Posterior cingulate gyrus (tissue), 11 donors: ENCODE measurements around the gene STK38L.

Source experiments
- DNase-seq, 10 donors: peaks; one replicate each; pipeline versions ENCODE4 v3.0.0 to v3.0.0-alpha.2; 2020 to 2021; ENCODE audit warnings: mixed read lengths in 3 of 10
- intact Hi-C: fragments of 100-400 bp; cut with DNase I; formaldehyde crosslinking; loops from one replicate; pipeline ENCODE4 v1.15.1; 2023

The STK38L gene

DNA sequence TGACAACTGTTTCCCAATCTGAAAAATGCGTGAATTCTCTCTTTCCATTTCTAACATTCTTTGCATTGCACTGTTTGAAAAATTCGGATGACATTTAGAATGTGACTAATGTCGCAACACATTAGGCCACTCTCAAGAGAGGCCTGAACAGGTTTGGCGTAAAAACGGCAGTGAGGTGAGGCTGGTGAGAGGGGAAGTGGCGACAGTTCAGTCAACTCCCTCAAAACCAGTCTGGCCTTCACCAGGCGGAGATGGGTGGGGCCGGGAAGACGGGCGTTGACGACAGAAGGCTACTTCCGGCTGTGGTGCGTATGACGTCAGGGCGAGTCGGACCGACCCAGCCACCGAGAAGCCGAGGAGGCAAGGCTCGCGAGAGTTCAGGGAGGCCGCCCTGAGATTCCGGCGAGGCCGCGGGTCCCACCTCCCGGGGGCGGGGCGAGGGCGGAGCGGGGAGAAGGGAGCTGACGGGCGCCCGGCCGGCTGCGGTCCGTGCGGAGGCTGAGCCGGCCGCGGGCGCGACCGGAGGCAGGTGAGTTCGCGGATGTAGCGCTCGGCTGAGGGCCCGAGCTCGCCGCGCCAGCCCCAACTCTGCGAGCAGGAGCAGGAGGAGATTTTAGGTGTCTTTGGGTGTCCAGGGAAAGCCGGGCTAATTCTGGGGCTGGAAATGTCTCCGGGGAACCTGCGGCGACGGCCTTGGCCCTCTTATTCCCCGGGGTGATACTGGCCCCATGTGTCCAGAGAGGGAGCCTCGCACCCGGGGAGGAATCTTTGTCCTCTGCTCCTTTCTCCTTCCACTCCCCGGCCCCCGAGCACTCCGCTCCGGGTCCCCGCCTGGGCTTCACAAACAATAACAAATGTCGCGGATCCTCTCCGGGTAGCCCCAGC, at the start of gene STK38L:
Gene STK38L, plus strand, starts transcription at position 483 of the 885 bp plus-strand sequence. CDS start 53,435 bp downstream, outside the sequence.
- peak; percentile 79 to 99 (median 94) for DNase-seq
- intact Hi-C loops = no loop called here

GRCh38 chr12:27194644-27195043, 49.4 kb upstream of the STK38L start:
- intact Hi-C loops = no loop called here
- DNase-seq = no peak

GRCh38 chr12:27198036-27198435, 46.0 kb upstream of the STK38L start:
- DNase-seq = peak in 2 of 10 donors; percentile 16 to 53
- intact Hi-C loops = no loop called here

- intact Hi-C loops = no loop called here
- peak in 2 of 10 donors; percentile 16 to 62 for DNase-seq
Measured at GRCh38 chr12:27199638-27200300, 44.3 kb upstream of the STK38L start.

GRCh38 chr12:27201169-27201568, 42.9 kb upstream of the STK38L start:
- DNase-seq = no peak
- intact Hi-C loops = no loop called here

DNA sequence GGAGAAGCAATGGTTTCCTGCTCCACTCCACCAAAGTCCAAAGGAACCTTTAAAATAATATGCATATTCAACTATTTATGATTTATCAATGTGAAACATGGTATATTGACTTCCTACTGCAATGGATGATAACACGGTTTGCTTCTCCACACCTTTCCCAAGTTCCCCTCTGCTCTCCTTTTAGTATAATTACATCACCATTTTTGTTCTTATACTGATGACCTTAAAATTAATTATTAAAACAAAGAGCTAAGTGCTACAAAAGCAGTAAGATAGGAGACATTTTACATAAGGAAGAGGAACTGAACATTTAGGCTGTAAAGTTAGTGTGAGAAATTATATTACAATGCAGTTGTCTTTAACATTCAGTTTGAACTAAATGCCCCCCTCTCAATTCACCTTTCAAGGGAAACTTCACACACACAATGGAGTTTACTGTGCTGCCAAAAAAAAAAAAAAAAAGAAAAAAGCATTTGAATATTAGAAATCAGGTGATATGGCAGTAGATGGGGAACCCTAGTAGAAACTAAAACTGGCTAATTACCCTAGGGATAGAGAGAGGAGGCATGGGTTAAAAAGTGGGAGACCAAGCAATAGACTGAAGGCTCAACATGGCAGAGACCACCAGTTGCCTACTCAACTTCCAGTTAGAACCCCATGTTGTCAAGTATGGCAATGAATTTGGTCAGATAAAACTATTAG, 37.1 kb upstream of the STK38L start:
- no peak for DNase-seq
- intact Hi-C loops = no loop called here

DNA sequence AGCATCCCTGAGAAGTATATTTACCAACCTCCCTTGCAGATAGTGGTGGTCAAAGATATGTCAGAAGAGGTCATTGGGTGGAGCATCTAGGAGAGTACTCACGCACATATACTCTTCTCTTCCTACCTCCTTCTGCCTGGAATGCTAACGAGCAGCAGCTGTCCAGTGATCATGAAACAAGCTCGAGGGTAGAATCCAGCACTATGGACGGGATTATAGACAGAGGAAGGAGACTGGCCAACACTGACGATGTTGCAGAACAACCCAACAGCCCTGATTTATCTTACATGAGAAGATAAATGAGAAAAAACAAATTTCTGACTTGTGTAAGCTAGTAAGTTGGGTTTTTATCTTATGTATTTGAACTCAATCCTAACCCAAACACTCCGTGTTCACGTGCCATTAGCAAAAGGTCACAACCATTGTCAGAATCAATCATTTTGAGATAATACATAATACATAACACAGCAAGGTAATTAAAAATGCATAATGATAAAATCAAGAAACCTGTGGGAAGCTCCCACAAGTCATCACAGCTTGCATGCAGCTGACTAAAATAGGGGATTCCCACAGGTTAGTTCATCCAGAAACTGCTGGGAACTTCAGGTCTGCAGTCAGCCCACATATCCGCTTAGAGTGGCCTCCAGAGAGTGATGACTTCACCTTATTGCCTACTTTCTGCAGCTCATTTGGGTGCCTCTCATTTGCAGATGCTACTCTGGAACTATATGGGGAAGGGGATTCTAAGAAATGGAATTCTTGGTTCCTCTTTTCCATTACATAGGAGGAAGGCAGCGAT, 36.3 kb upstream of the STK38L start:
- intact Hi-C loops = no loop called here
- no peak for DNase-seq

DNA sequence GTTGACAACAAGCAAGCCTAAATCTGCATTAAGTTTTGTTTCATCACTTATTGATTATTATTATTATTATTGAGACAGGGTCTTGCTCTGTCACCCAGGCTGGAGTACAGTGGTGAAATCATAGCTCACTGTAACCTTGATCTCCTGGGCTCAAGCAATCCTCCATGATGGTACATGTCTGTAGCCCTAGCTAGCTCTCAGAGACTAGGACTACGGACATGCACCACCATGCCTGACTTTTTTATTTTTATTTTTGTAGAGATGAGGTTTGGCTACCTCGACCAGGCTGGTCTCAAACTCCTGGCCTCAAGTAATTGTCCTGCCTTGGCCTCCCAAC, 35.7 kb upstream of the STK38L start:
- DNase-seq = no peak
- intact Hi-C loops = no loop called here

DNA sequence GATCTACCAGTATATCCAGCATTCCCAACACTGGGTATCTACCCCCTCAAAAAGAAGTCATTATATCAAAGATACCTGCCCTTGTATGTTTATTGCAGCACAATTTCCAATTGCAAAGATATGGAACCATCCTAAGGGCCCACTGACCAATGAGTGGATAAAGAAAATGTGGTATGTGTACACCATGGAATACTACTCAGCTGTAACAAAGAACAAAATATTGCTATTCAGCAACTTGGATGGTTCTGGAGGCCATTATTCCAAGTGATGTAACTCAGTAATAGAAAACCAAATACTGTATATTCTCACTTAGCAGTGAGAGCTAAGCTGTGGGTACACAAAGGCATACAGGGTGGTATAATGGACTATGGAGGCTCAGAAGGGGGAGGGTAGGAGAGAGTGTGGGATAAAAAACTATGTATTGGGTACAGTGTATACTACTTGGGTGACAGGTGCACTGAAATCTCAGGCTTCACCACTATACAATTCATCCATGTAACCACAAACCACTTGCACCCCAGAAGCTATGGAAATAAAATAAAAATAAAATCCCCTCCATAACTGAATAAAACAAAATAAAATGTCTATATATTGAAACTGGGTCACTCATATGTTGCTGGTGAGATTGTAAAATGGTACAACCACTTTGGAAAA, 34.7 kb upstream of the STK38L start:
- DNase-seq = no peak
- intact Hi-C loops = no loop called here

- no peak for DNase-seq
- intact Hi-C loops = no loop called here
Measured at GRCh38 chr12:27210187-27210586, 33.9 kb upstream of the STK38L start.

DNA sequence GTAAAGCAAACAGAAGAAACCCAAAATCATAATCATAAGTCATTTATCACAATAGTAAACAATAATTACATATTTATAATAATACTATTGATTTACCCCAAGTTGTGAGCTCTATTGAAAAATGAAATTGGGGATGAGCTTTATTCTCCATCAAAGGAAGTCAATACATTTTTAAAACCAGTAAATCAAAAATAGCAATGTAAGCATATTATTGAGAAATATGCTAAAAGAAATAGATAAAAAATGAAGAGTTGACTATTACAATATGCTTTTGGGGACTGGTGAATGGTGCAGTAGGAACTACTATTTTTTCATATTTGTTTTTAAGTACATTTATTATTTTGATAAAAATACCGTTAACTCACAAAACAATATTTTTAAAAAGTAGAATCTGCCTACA, 31.2 kb upstream of the STK38L start:
- intact Hi-C loops = no loop called here
- DNase-seq = no peak

DNA sequence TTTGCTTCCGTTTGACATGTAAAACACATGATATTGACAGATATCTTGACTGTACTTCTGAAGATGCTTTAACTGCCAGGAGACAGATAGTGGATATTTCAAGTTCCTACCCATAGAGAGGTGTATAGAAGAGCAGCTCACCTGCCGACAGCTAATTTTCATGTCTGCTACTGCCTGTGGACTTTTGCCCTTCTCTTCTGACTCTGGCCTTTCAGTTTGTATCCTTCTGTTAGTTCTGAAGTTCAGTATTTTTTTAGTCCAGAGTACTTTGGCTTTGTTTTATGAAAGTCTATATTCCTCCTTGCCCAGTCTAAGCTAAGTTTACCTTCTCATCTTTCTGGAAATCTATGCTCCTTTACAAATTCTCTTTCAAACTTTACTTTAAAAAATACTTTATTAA, 30.8 kb upstream of the STK38L start:
- DNase-seq = no peak
- intact Hi-C loops = no loop called here

GRCh38 chr12:27213830-27214787, 30.0 kb upstream of the STK38L start:
- DNase-seq = no peak
- intact Hi-C loops = no loop called here

DNA sequence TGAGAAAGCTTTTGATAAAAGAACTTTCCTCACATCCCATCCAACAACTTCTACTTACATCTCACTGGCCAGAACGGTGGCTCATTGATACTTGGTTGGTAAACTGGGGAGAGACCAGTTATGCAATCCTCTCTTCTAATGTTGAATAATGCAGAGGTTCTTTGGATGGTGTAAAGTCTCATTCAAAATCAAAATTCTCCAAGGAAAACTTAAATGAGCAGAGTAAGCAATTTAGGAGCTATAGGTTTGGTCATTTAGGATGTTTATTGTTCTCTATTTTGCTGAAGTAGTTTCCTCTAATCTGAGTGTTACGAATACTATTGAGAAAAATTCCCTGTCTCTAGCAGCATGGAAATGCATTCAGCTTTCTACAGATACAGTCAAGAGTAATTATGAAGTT, 26.5 kb upstream of the STK38L start:
- intact Hi-C loops = no loop called here
- no peak for DNase-seq

- no peak for DNase-seq
- intact Hi-C loops = no loop called here
Measured at GRCh38 chr12:27219693-27220054, 24.4 kb upstream of the STK38L start.

DNA sequence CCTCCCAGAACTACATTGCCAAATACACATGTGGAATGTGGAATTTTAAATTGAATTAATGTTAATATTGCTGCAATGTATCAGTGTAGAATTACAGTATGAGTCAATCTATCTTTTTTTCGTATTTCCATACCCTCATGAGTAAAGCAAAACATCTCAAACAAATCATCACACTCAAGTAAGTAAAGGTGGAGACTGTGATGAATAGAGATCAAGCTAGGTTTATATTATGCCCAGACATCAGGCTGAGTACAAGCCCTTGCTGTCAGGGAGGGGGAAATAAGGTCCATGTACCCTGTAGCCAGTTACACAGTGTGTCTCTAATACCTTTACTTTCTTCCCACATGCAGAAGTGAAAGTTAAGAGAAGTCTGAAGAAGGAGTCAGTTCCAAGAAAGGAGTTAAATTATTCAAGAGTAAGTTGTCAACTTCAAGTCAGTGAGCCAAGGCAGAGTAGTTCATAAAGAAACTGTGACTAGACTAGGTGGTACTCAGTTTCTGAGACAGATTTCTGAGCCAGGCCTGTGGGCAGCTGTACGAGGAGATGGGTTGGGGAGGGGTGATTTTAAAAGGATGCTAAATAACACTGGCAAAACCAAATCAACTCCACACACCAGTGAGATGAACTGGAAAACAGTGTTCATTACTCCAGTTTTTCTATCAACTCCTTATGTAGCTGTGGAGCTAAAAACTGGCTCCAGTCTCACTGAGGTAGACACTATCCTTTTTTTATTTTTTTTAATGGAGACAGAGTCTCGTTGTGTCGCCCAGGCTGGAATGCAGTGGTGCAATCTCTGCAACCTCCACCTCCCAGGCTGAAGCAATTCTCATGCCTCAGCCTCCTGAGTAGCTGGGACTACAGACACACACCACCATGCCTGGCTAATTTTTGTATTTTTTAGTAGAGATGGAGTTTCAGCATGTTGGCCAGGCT, 23.8 kb upstream of the STK38L start:
- DNase-seq = no peak
- intact Hi-C loops = no loop called here

- no peak for DNase-seq
- intact Hi-C loops = no loop called here
Measured at GRCh38 chr12:27220988-27221345, 23.1 kb upstream of the STK38L start.
